Loucy (cell line): ENCODE measurements around the gene MILR1.

Experiments
- H2AFZ ChIP-seq: fragments of 200-600 bp; sonication (generic); 2 replicates; pipeline ENCODE4 v1.6.0; 2016; ENCODE audit warnings: antibody characterized with exemption, mild to moderate bottlenecking, low read length, moderate library complexity
- H3F3A ChIP-seq: fragments of 200-600 bp; 2 replicates; pipeline ENCODE4 v1.6.0; 2016; ENCODE audit warnings: antibody characterized with exemption, low read depth, mild to moderate bottlenecking
- H3K27me3 ChIP-seq: fragments of 200-600 bp; sonication (generic); 2 replicates; pipeline ENCODE4 v1.6.1; 2014; ENCODE audit warnings: low read length, mild to moderate bottlenecking; ENCODE audit not compliant: insufficient read depth, poor library complexity, severe bottlenecking
- H3K36me3 ChIP-seq: fragments of 200-600 bp; sonication (generic); 2 replicates; pipeline ENCODE4 v1.6.1; 2016; ENCODE audit warnings: low read length; ENCODE audit not compliant: insufficient read depth
- H3K4me1 ChIP-seq: fragments of 200-600 bp; sonication (generic); 2 replicates; pipeline ENCODE4 v1.5.1; 2014; ENCODE audit warnings: low read length, mild to moderate bottlenecking; ENCODE audit not compliant: insufficient read depth, poor library complexity, severe bottlenecking
- H3K4me2 ChIP-seq: fragments of 200-600 bp; sonication (generic); 2 replicates; pipeline ENCODE4 v1.6.0; 2014; ENCODE audit warnings: antibody characterized with exemption, low read length, low read depth, mild to moderate bottlenecking; ENCODE audit not compliant: poor library complexity, severe bottlenecking
- H3K4me3 ChIP-seq: fragments of 200-600 bp; sonication (generic); 2 replicates; pipeline ENCODE4 v1.5.1; 2014; ENCODE audit warnings: low read length, mild to moderate bottlenecking, mixed read lengths; ENCODE audit not compliant: poor library complexity, severe bottlenecking
- H3K79me2 ChIP-seq: fragments of 200-600 bp; sonication (generic); 2 replicates; pipeline ENCODE4 v1.6.1; 2014; ENCODE audit warnings: low read length; ENCODE audit not compliant: insufficient read depth
- H3K9ac ChIP-seq: fragments of 200-600 bp; sonication (generic); 2 replicates; pipeline ENCODE4 v1.6.0; 2014; ENCODE audit warnings: mild to moderate bottlenecking, low read depth, low read length, moderate library complexity; ENCODE audit not compliant: poor library complexity, severe bottlenecking
- H3K9me2 ChIP-seq: fragments of 200-600 bp; sonication (generic); replicated peaks from 2 replicates; pipeline ENCODE4 v1.6.1; 2016; ENCODE audit warnings: low read depth, low read length, mixed read lengths
- H3K9me3 ChIP-seq: fragments of 200-600 bp; sonication (generic); 2 replicates; pipeline ENCODE4 v1.6.1; 2014; ENCODE audit warnings: mild to moderate bottlenecking, antibody characterized with exemption, low read length, low read depth; ENCODE audit not compliant: insufficient read depth
- H4K20me1 ChIP-seq: fragments of 200-600 bp; sonication (generic); 2 replicates; pipeline ENCODE4 v1.6.0; 2014; ENCODE audit warnings: antibody characterized with exemption, low read length, mild to moderate bottlenecking; ENCODE audit not compliant: insufficient read depth, poor library complexity, severe bottlenecking
- CTCF ChIP-seq: fragments of 200-600 bp; sonication (generic); conservative IDR thresholded peaks from 2 replicates; pipeline ENCODE4 v1.5.1; 2014; ENCODE audit warnings: mild to moderate bottlenecking, antibody characterized with exemption, low read length
- EZH2phosphoT487 ChIP-seq: fragments of 200-600 bp; IDR thresholded peaks from 2 replicates; pipeline ENCODE4 v1.6.1; 2018; ENCODE audit warnings: antibody characterized with exemption, mild to moderate bottlenecking, moderate library complexity, borderline replicate concordance

Gene MILR1

GRCh38 chr17:64401244-64401860 lies 47.6 kb upstream of the MILR1 start:
- H3K9ac ChIP-seq = no peak overlapping the region
- H3K4me1 ChIP-seq = peaks cover 43% of the 10 kb centered on the region
- H3F3A ChIP-seq = no peaks in the 10 kb centered on the region
- H3K79me2 ChIP-seq = peaks cover 16% of the 10 kb centered on the region
- H3K27me3 ChIP-seq = no peaks in the 10 kb centered on the region
- no peaks in the 10 kb centered on the region for H3K36me3 ChIP-seq
- no peaks in the 10 kb centered on the region for H3K9me2 ChIP-seq
- no peak overlapping the region for H2AFZ ChIP-seq
- TF ChIP-seq EZH2phosphoT487 (no peak), CTCF (no peak)
- H3K4me3 ChIP-seq = no peak overlapping the region
- peak overlapping the region; percentile 30 for H3K4me2 ChIP-seq
- no peaks in the 10 kb centered on the region for H3K9me3 ChIP-seq
- H4K20me1 ChIP-seq = no peaks in the 10 kb centered on the region

GRCh38 chr17:64401941-64402340 lies 47.0 kb upstream of the MILR1 start:
- H3K9me2 ChIP-seq = no peaks in the 10 kb centered on the region
- no peaks in the 10 kb centered on the region for H3F3A ChIP-seq
- no peaks in the 10 kb centered on the region for H3K27me3 ChIP-seq
- peaks cover 40% of the 10 kb centered on the region for H3K4me1 ChIP-seq
- H3K4me2 ChIP-seq = peak overlapping the region; percentile 30
- no peaks in the 10 kb centered on the region for H3K9me3 ChIP-seq
- peaks cover 10% of the 10 kb centered on the region for H3K79me2 ChIP-seq
- no peaks in the 10 kb centered on the region for H3K36me3 ChIP-seq
- H3K4me3 ChIP-seq = no peak overlapping the region
- H2AFZ ChIP-seq = peak overlapping the region; percentile 24; the same call in 1 of the 2 replicates
- TF ChIP-seq EZH2phosphoT487 (no peak), CTCF (no peak)
- no peaks in the 10 kb centered on the region for H4K20me1 ChIP-seq
- no peak overlapping the region for H3K9ac ChIP-seq

GRCh38 chr17:64402469-64402868 lies 46.4 kb upstream of the MILR1 start:
- Histone ChIP-seq H3K4me3 (no peak overlapping the region), H3K9ac (no peak overlapping the region), H4K20me1 (no peaks in the 10 kb centered on the region), H3F3A (no peaks in the 10 kb centered on the region), H3K4me1 (peaks cover 40% of the 10 kb centered on the region), H3K27me3 (no peaks in the 10 kb centered on the region), H3K4me2 (no peak overlapping the region), H3K9me3 (no peaks in the 10 kb centered on the region), H3K9me2 (no peaks in the 10 kb centered on the region), H3K36me3 (no peaks in the 10 kb centered on the region), H2AFZ (no peak overlapping the region), H3K79me2 (peaks cover 8% of the 10 kb centered on the region)
- TF ChIP-seq EZH2phosphoT487 = no peak
- TF ChIP-seq CTCF = no peak
